OCI-LY3 (cell line): ENCODE measurements around the gene UROC1.

ENCODE experiments used
- H2AFZ ChIP-seq: fragments of 200-600, 300-600 bp; shearing (Covaris generic); 2 replicates; pipeline ENCODE4 v1.6.0; 2014; ENCODE audit warnings: antibody characterized with exemption, low read depth, low read length
- H3K27ac ChIP-seq: fragments of 200-600, 300-600 bp; sonication (generic); 2 replicates; pipeline ENCODE4 v1.5.1; 2014; ENCODE audit warnings: mild to moderate bottlenecking, low read length, moderate library complexity, mixed read lengths
- H3K27me3 ChIP-seq: fragments of 200-600, 300-600 bp; sonication (generic); 2 replicates; pipeline ENCODE4 v1.6.1; 2014; ENCODE audit warnings: low read depth, low read length, mixed read lengths
- H3K36me3 ChIP-seq: fragments of 200-600, 300-600 bp; sonication (generic); replicated peaks from 2 replicates; pipeline ENCODE3; 2014; ENCODE audit warnings: low read depth, low read length, mixed read lengths
- H3K4me1 ChIP-seq: fragments of 300-600, 200-600 bp; sonication (generic); 2 replicates; pipeline ENCODE4 v1.6.1; 2014; ENCODE audit warnings: low read length, mixed read lengths
- H3K4me2 ChIP-seq: fragments of 200-600, 300-600 bp; sonication (generic); 2 replicates; pipeline ENCODE4 v1.6.1; 2014; ENCODE audit warnings: low read length, mixed read lengths
- H3K4me3 ChIP-seq: fragments of 300-600, 200-600 bp; sonication (generic); 2 replicates; pipeline ENCODE4 v1.5.1; 2014; ENCODE audit warnings: antibody characterized with exemption, mild to moderate bottlenecking, low read length, moderate library complexity
- H3K79me2 ChIP-seq: fragments of 300-600, 200-600 bp; shearing (Covaris generic); 2 replicates; pipeline ENCODE4 v1.6.1; 2014; ENCODE audit warnings: mild to moderate bottlenecking, low read length, mixed read lengths
- H3K9ac ChIP-seq: fragments of 300-600, 200-600 bp; shearing (Covaris generic); 2 replicates; pipeline ENCODE4 v1.6.0; 2014; ENCODE audit warnings: mild to moderate bottlenecking, low read length, moderate library complexity
- H3K9me3 ChIP-seq: fragments of 200-600, 300-600 bp; shearing (Covaris generic); 2 replicates; pipeline ENCODE4 v1.6.1; 2014; ENCODE audit warnings: low read length, mixed read lengths; ENCODE audit not compliant: insufficient read depth
- H4K20me1 ChIP-seq: fragments of 200-600, 300-600 bp; sonication (generic); 2 replicates; pipeline ENCODE4 v1.6.1; 2016; ENCODE audit warnings: low read length, mixed read lengths; ENCODE audit not compliant: insufficient read depth
- EZH2phosphoT487 ChIP-seq: fragments of 200-600 bp; shearing (Covaris generic); IDR thresholded peaks from 2 replicates; pipeline ENCODE4 v1.6.1; 2018; ENCODE audit warnings: antibody characterized with exemption, mixed run types, low read depth
- TF ChIP-seq, protein P1 (sequence below): fragments of 200-600, 300-600 bp; sonication (generic); IDR thresholded peaks from 2 replicates; pipeline ENCODE4 v1.5.1; 2014; ENCODE audit warnings: antibody characterized with exemption, low read length, low read depth

Gene UROC1

GRCh38 chr3:126450744-126451143 lies 66.8 kb downstream of the UROC1 start:
- TF ChIP-seq, protein P1, sequence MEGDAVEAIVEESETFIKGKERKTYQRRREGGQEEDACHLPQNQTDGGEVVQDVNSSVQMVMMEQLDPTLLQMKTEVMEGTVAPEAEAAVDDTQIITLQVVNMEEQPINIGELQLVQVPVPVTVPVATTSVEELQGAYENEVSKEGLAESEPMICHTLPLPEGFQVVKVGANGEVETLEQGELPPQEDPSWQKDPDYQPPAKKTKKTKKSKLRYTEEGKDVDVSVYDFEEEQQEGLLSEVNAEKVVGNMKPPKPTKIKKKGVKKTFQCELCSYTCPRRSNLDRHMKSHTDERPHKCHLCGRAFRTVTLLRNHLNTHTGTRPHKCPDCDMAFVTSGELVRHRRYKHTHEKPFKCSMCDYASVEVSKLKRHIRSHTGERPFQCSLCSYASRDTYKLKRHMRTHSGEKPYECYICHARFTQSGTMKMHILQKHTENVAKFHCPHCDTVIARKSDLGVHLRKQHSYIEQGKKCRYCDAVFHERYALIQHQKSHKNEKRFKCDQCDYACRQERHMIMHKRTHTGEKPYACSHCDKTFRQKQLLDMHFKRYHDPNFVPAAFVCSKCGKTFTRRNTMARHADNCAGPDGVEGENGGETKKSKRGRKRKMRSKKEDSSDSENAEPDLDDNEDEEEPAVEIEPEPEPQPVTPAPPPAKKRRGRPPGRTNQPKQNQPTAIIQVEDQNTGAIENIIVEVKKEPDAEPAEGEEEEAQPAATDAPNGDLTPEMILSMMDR: no peak
- TF ChIP-seq EZH2phosphoT487: no peak
- H3K4me2 ChIP-seq: no peak overlapping the region
- no peak overlapping the region for H3K9ac ChIP-seq
- H3K4me1 ChIP-seq: no peaks in the 10 kb centered on the region
- H3K4me3 ChIP-seq: no peak overlapping the region
- no peak overlapping the region for H3K27ac ChIP-seq
- no peaks in the 10 kb centered on the region for H4K20me1 ChIP-seq
- no peak overlapping the region for H2AFZ ChIP-seq
- no peaks in the 10 kb centered on the region for H3K9me3 ChIP-seq
- H3K79me2 ChIP-seq: no peaks in the 10 kb centered on the region
- peaks cover 15% of the 10 kb centered on the region for H3K36me3 ChIP-seq
- no peaks in the 10 kb centered on the region for H3K27me3 ChIP-seq

GRCh38 chr3:126450219-126450618 lies 67.4 kb downstream of the UROC1 start:
- no peaks in the 10 kb centered on the region for H3K27me3 ChIP-seq
- H3K36me3 ChIP-seq: peaks cover 15% of the 10 kb centered on the region
- no peak overlapping the region for H3K4me3 ChIP-seq
- H3K4me2 ChIP-seq: no peak overlapping the region
- no peaks in the 10 kb centered on the region for H3K79me2 ChIP-seq
- TF ChIP-seq, protein P1: no peak
- no peak for TF ChIP-seq EZH2phosphoT487
- no peaks in the 10 kb centered on the region for H3K9me3 ChIP-seq
- H3K9ac ChIP-seq: no peak overlapping the region
- H2AFZ ChIP-seq: no peak overlapping the region
- no peak overlapping the region for H3K27ac ChIP-seq
- H3K4me1 ChIP-seq: no peaks in the 10 kb centered on the region
- no peaks in the 10 kb centered on the region for H4K20me1 ChIP-seq

DNA sequence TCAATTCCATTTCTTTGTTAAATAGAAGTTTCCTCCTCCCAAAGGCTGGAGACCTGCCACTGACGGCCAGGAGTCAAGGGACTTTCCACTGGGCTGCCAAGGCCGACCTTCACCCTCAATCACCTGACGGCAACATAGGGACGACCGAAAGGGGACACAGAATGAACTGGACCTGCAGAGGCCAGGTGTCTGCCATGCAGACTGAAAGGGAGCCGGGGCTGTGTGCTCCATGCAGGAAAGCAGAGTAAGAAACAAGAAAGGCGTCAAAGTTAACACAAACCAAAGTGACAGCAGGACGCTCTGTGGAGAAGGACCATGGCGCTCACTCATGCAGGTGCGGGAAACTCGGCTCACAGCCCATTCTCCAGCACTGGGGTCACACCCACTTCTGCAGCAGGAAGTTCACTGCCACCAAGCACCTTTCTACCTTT lies 67.9 kb downstream of the UROC1 start:
- no peak overlapping the region for H3K27ac ChIP-seq
- H3K27me3 ChIP-seq: no peaks in the 10 kb centered on the region
- H4K20me1 ChIP-seq: no peaks in the 10 kb centered on the region
- no peaks in the 10 kb centered on the region for H3K9me3 ChIP-seq
- H3K4me2 ChIP-seq: no peak overlapping the region
- no peak overlapping the region for H2AFZ ChIP-seq
- H3K4me1 ChIP-seq: no peaks in the 10 kb centered on the region
- peaks cover 15% of the 10 kb centered on the region for H3K36me3 ChIP-seq
- H3K79me2 ChIP-seq: no peaks in the 10 kb centered on the region
- no peak overlapping the region for H3K9ac ChIP-seq
- no peak for TF ChIP-seq EZH2phosphoT487
- TF ChIP-seq, protein P1: no peak
- H3K4me3 ChIP-seq: no peak overlapping the region

- H3K27me3 ChIP-seq: no peaks in the 10 kb centered on the region
- H3K4me2 ChIP-seq: no peak overlapping the region
- H3K9ac ChIP-seq: no peak overlapping the region
- no peaks in the 10 kb centered on the region for H3K9me3 ChIP-seq
- H2AFZ ChIP-seq: no peak overlapping the region
- peaks cover 12% of the 10 kb centered on the region for H3K36me3 ChIP-seq
- H3K4me1 ChIP-seq: no peaks in the 10 kb centered on the region
- H3K4me3 ChIP-seq: no peak overlapping the region
- no peaks in the 10 kb centered on the region for H4K20me1 ChIP-seq
- no peak overlapping the region for H3K27ac ChIP-seq
- no peaks in the 10 kb centered on the region for H3K79me2 ChIP-seq
- TF ChIP-seq, protein P1: no peak
- no peak for TF ChIP-seq EZH2phosphoT487
These were observed 68.7 kb downstream of the UROC1 start for GRCh38 chr3:126448893-126449180.
